Occipital lobe (tissue), 2 donors: ENCODE results near the gene TRIM33. TPM values are rescaled to one million over a fixed set of nuclear protein-coding genes. Genes with fewer than 3 reads are reported as not detected.
A peak's percentile ranks its signal among the peaks of the same experiment; 100 is the strongest.

Source experiments
- DNase-seq: peaks from one replicate; lab custom pipeline; 2025; lab: John Stamatoyannopoulos, UW
- total RNA-seq: library from RNA; depleted of rRNA; stranded (reverse); fragments of >200 nt; gene quantifications from one replicate; pipeline ENCODE4 v1.2.3, GENCODE V29; 2014

The TRIM33 gene
- total RNA-seq, result 85.6 TPM

DNA sequence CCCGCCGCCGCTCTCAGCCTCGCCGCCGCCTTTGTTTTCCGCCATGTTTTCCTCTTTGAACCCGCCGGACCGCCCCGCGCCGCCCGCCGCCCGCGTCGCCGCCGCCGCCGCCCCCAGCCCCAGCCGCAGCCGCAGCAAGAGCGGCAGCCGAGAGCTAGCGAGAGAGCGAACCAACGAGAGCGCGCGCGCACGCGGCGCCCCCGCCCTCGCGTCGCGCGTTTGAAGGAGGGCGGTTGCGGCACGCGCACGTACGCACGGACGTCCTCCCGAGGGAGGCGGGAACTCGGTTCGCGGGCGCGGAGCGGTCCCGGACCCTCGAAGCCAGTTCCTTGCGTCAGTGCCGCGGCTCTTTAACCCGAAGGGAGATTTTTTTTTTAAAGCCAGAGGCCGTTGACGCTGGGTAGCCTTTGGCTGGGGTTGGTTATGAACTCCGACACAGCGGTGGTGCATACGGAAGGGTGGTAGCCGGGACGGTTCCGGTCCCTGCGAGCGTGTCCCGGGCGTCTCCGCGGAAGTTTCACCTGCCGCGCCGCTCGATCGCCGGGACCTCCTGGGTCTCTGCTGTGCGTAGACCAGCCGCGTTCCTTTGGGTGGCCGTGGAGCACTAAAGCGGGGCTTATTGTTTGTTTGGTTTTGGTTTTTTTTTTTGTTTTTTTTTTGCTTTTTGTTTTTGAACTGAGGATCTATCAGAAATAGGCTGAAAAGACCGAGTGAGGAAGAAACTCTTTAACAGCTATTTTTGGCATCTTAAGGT lies at the start of gene TRIM33:
Gene TRIM33 (minus strand): TSS at position 172 of the 754 bp plus-strand sequence. CDS start 127 bp downstream, at position 45.
- peak; percentile 83 for DNase-seq

DNA sequence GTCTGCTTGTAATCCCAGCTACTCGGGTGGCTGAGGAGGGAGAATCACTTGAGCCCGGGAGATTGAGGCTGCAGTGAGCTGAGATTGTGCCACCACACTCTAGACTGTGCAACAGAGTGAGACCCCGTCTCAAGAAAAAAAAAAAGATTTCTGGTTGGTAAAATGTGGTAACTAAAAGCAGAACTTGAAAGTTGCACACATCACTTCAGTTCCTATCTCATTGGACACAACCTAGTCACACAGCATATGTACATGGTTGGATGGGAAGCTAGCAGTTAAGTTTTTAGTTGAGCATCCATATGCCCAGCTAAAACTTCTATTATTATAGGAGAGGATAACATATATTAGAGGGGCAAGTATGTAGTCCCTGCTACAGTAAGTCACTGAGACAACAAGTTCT lies 48.4 kb upstream of the TRIM33 start:
- DNase-seq, result no peak

DNA sequence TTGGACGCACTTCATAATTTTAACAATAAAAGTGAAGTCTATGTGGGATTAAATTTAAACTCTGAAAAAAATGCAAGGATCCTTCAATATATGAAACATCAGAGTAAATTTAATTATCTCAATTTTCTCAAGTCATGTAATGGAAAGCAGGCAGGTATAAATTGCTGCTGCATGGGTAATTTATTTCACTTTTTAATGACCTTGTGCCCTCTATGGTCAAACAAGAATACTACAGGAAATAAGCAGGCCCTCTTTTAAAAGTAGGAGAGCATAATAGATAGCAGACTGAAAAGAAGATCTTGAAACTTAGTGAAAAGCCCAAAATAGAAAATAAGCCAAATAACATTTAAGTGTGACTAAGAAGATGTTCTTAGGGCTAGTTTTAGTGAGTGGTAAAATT lies 47.5 kb upstream of the TRIM33 start:
- no peak for DNase-seq

DNA sequence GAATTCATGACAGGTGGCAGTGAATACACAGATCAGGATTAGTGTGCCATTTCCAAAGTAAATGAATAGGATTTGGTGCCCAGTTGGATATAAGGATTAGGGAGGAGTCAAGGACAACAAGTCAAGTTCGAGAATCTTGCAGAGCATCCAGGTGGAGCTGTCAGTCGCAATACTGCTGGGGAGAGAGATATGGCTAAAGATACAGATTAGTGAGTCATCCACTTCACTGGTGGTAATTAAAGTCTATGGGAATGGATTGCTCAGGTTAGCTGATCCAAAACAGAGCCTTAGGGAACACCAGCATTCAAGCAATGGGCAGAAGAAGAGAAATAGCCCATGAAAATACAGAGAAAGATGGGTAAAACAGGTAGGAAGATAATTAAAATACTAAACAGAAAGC lies 43.6 kb upstream of the TRIM33 start:
- no peak for DNase-seq

DNA sequence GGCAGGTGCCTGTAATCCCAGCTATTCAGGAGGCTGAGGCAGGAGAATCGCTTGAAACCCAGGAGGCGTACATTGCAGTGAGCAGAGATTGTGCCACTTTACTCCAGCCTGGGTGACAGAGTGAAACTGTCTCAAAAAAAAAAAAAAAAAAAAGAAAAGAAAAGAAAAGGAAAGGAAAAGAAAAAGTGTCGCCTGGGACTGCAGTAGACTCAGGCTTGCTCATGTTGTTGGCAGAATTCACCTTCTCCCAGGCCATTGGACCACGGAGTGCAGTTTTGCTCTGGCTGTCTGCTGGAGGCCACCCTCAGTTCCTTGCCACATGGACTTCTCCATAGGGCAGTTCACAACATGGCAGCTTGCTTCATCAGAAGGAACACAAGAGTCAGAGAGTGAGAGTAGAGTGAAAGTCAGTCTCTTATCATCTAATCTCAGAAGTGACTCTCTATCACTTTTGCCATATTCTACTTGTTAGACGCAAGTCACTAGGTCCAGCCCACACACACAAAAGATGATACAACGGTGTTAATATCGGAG lies 41.2 kb upstream of the TRIM33 start:
- DNase-seq, result no peak

DNA sequence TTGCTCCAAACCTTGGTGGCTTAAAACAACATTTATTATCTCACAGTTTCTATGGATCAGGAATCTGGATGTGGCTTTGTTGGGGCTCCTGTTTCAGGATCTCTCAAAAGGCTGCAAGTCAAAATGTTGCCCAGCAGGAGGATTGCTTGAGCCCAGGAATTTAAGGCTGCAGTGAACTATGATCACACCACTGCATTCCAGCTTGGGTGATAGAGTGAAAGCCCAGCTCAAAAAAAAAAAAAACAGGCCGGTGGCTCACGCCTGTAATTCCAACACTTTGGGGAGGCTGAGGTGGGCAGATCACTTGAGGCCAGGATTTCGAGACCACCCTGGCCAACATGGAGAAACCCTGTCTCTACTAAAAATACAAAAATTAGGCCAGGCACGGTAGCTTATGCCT lies 40.4 kb upstream of the TRIM33 start:
- DNase-seq, result no peak

DNA sequence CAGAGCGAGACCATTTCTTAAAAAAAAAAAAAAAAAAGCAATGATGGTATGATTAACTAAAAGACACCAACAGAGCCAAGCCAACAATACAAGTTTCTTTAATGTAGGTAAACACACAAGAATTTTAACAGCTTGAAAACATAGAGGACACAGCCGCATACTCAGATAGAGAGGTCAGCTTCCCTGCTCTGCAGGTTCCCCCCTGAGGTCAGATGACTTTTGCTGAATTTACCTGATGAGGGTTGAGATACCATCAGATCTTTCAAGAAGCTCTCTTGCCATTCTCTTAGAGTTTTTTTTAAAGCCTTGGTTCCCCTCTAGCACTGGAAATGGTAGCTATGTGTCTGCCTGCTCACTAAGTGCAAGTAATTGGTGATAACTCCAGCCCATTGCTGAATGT lies 39.3 kb upstream of the TRIM33 start:
- DNase-seq, result no peak

DNA sequence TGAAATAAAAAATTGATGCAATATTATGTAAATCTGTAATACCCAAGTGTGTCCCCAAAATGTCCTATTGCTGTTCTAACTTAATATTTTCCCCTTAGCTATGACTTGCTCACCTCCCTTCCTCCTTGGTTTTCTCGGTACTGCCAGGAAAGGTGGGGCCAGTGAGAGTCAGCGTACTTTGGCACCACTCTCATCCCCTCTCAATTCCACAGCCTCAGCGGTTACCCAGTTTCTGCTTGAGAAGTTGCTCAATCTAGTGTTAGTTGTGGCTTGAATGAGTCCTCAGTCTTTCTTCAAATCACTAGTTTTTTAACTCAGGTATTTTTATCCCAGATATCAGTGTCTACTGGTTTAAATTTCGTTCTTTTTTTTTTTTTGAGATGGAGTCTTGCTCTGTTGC lies 38.1 kb upstream of the TRIM33 start:
- no peak for DNase-seq

DNA sequence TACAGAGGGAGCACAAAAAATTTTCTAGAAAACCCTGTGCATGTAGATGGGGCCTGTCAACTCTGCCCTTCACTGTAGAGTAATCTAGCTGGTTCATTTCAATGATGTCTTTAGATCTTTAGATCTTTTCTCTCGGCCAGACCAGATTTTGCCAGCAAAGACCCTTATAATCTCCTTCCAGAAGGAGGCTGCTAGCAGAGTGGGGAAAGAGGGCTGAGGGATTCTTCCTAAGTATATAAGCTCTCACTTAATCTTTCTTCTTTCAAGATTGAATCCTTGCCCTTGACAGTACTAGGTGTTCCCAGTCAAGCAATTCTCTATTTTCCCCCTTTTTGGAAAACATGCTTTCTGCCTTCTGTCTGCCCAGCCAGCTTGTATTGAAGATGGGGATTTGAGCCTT lies 36.1 kb upstream of the TRIM33 start:
- DNase-seq, result no peak

DNA sequence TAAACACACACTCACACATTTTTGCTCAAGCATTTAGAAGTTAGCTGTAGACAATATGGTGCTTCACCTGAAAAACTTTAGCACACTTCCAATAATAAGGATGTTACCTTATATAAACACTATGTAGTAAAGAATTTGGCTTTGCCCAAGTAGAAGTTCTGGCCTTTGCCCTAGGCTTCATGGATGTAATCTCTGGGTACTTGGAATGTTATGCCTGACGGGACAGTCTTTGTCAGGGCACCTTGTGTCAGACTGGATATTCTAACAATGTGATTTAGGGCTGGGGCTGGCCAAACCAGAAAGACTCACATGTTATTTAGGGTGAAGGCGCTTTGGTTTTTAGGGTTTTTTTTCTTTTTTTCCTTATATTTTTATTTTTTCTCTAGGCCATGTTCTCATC lies 34.8 kb upstream of the TRIM33 start:
- no peak for DNase-seq

DNA sequence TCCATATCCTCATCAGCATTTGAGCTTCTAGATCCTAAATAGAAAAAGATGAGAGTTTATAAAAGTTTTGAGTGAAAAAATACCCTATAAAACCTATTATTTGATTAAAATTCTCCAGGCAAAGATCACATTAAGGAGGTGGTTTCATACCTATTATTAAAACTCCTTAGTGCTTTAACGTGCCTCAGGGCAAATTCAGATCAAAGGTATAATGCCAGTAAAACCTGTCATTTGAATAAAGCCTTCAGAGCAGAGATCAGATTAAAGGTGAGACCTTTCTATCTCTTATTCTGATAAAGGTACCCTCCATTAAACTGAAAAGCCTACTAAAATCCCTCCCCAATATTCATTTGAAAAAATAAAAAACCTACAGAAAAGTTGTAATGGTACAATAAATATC lies 34.3 kb upstream of the TRIM33 start:
- DNase-seq, result no peak

DNA sequence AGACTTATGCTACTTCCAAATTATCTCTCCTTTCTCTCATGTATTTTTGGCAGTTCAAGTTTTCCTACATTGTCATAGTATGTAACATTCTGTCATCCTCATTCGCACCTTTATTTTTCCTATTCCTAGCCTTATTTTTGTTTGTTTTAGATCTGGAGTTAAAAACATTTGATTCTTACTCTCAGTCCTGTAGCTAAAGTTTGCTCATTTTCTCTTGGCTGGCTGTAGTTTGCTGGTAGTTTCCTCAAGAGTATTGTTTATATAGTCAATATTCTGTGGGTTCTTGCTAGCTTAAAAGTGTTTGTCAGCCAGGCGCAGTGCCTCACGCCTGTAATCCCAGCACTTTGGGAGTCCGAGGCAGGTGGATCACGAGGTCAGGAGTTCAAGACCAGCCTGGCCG lies 29.8 kb upstream of the TRIM33 start:
- DNase-seq, result no peak

DNA sequence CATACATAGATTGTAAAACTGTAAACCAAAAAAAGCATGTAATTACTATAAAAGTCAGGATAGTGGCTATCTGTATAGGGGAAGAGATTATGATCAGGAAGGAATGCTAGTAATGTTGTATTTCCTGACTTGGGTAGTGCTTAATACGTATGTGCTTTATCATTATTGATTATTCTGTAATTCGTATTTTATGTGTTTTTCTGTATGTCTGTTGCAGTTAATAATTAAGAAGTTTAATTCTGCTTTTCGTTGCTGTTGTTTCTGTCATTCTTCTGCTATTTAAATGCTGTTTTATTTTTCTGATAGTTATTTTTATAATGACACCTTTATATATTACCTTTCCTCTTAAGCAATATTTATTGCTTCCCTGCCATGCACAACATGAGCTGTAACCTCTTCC lies 29.3 kb upstream of the TRIM33 start:
- DNase-seq, result no peak

DNA sequence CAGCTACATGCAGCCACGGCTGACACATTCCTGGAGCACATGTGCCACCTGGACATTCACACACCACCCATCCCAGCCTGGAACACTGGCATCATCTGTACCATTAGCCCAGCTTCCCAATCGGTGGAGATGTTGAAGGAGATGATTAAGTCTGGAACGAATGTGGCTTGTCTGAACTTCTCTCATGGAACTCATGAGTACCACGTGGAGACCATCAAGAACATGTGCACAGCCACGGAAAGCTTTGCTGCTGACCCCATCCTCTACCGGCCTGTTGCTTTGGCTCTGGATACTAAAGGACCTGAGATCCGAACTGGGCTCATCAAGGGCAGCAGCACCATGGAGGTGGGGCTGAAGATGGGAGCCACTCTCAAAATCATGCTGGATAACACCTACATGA lies 25.0 kb upstream of the TRIM33 start:
- DNase-seq, result no peak

DNA sequence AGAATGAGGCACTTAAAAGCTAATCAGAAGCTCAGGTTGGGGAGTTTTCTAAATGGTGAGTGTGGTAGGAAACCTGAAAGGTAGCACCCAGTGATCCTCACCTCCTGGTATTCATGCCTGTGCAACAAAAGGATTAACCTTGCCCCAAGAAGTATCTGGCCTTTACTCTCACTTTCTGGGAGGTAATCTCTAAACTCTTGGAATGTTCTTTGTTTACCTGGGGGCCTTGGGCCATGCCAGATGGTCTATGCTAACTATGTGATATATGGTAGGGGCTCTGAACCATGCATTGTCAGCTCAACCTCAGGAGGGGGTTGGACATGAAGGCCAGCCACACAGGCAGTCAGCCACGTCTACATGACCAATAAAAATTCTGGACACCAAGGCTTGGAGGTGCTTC lies 24.4 kb upstream of the TRIM33 start:
- no peak for DNase-seq

DNA sequence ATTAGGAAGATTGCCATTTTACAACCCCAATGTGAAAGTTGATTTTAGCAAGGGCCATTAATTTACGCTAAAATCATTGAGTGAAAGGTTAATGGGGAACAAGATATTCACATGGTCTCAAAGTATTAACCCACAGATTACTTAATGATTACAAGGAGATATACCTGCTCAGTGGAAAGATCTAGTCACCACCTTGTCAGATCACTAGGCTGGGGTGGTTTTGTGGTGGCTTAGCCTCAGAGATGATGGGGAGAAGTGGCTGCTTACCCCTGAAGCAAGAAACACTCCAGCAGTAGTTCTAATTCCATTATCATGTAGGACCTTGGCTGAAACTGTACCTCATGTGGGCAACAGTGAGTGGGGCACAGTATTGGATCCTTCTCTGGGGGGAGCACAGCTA lies 20.1 kb upstream of the TRIM33 start:
- DNase-seq, result no peak

DNA sequence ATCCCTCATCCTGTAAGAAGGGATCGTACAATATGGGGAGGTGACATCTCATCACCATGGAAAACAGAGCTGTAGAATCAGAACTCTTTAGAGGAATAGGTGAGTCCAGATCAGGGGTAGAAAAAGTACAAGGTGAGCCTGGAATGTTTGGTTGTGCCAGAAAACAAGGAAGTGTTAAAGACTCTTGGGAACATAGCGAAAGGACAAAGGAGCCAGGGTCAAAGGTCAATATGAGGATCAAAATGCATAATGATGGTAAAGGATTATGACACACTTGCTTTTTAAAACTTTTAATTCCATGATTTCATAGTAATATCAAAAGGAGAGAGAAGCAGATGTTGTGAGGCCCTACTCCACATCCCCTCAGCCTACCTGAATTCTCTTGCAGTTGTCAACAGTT lies 19.2 kb upstream of the TRIM33 start:
- no peak for DNase-seq

DNA sequence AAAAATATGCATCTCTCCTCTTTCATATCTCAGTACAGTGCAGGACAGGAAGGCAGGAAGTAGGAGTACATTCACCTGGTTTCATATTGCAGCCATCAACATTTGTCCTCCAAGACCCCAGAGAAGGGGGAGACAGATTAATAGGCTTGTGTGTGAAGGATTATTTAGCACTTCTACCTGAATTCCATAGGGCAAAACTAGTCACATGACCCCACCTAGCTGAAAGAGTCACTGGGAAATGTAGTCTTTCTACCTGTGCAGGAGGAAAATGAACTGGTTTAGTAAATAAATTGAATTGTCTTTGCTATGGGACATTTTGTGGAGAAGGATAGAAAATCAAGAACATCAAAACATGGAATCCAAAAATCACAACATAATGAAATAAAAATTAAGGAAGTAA lies 13.9 kb upstream of the TRIM33 start:
- no peak for DNase-seq

DNA sequence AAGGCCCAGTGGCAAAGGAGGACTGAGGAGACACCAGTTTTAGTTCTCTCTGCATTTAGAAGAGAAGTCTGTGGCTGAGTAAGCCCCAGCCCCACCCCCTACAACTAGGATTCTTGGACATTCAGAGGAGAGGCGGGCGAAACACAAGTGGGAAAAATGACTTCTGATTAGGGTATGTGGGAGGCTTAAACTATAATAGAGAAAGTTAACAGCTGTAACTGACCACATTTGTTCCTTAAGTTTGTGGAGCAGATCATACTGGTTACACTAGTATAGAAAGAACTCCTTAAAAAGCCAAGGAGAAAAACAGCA lies 11.2 kb upstream of the TRIM33 start:
- no peak for DNase-seq

DNA sequence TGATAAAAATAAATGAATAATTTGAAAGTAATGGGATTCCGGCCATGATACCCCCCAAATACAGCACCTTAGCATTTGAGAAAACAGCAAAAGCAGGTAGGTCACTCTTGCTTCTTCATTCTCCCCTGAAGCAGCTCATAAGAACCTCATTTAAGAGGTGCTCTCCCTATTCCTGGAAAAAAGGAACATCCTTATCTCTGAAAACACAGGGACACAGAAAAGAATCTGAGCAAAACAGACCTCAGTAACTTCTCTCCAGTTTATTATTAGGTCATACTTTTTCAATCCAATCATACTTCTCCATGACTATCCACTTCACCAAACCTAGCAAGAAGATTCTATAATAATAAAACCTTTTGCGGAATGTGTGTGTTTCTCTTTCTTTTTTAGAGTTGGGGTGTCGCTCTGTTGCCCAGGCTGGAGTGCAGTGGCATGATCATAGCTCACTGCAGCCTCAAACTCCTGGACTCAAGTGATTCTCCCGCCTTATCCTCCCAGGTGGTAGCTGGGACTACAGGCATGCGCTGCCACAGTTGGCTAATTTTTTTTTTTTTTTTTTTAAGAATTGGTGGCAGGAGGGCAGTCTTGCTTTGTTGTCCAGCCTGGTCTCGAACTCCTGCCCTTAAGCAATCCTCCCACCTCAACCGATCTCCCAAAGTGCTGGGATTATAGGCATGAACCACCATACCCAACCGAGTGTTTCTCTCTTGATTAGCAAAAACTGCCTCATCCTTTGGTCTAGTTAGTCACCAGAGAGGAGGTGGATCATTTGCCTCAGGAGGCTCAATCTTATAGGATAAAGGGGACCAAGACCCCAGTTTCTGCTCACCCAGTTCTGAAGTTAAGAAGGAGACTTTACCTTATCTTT lies 10.6 kb upstream of the TRIM33 start:
- no peak for DNase-seq

DNA sequence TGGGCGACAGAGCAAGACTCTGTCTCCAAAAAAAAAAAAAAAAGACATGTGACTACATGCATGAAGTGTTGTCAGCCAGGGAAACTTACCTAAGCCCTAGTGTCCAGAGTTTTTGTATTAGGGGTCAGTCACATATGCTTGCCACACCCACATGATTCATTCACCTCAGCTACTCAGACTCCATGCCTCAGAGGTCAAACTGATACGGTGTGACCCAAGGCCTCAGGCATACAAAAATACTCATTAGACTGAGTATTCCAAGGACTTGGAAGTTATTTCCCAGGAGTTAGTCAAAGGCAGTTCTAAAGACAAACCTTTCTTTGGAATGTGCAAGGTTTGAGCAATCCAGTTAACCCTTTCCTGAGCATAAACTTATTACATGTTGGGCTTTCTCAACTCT lies 6.3 kb upstream of the TRIM33 start:
- no peak for DNase-seq

DNA sequence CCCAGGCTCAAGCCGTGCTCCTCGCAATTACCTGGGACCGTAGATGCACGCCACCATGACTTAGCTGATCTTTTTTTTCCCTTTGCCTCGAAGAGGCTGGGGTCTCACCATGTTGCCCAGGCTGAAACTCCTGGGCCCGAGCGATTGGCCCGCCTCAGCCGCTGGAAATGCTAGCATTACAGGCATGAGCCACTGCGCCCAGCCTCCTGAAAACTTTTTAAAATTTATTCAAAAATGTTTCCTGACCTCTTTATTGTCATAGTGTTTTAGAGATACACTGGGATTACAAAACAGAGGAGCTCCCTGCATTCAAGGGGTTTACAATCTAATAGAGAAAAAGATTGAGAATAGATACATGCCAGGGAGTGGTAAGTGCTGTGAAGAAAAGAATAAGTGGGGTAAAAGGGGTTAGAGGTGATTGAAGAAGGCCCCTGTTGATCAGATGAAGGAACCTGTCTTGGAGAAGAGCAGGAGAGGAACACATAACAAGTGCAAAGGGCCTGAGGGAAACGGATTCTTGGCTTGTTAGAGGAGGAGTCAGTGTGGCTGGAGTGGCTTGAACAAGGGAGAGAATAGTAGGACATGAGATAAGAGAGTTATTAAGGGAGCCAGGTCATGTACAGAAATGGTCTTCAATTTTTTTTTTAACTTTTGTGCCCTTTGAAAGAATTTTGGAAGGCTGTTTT lies 1.7 kb upstream of the TRIM33 start:
- DNase-seq, result no peak
